ENCODE measurements around the gene PDCD1LG2.

The PDCD1LG2 gene

GRCh38 chr9:5531101-5531882, 21.0 kb downstream of the PDCD1LG2 start:
- DNase-seq, result no peak

- DNase-seq, result no peak
Observed at GRCh38 chr9:5532306-5532705, 22.0 kb downstream of the PDCD1LG2 start.

- no peak for DNase-seq
Observed at GRCh38 chr9:5532790-5533189, 22.5 kb downstream of the PDCD1LG2 start.

GRCh38 chr9:5536684-5537083, 26.4 kb downstream of the PDCD1LG2 start:
- DNase-seq, result no peak

- no peak for DNase-seq
Observed at GRCh38 chr9:5543875-5544702, 33.8 kb downstream of the PDCD1LG2 start.

- peak; percentile 75 for DNase-seq
Observed at GRCh38 chr9:5549658-5550650, 39.6 kb downstream of the PDCD1LG2 start.

- DNase-seq, result peak; percentile 31
Observed at GRCh38 chr9:5551368-5552150, 41.2 kb downstream of the PDCD1LG2 start.

GRCh38 chr9:5552301-5552700, 42.0 kb downstream of the PDCD1LG2 start:
- DNase-seq, result peak; percentile 62

GRCh38 chr9:5553211-5553610, 42.9 kb downstream of the PDCD1LG2 start:
- DNase-seq, result peak; percentile 89

GRCh38 chr9:5554254-5554653, 43.9 kb downstream of the PDCD1LG2 start:
- no peak for DNase-seq

- no peak for DNase-seq
Observed at GRCh38 chr9:5556101-5556705, 45.9 kb downstream of the PDCD1LG2 start.

- DNase-seq, result peak; percentile 72
Observed at GRCh38 chr9:5557606-5558587, 47.6 kb downstream of the PDCD1LG2 start.

GRCh38 chr9:5559659-5560058, 49.3 kb downstream of the PDCD1LG2 start:
- DNase-seq, result no peak

GRCh38 chr9:5560443-5561100, 50.2 kb downstream of the PDCD1LG2 start:
- DNase-seq, result no peak

- DNase-seq, result no peak
Observed at GRCh38 chr9:5561828-5562488, 51.6 kb downstream of the PDCD1LG2 start.

- DNase-seq, result no peak
Observed at GRCh38 chr9:5562806-5563416, 52.6 kb downstream of the PDCD1LG2 start.

GRCh38 chr9:5563417-5563815, 53.1 kb downstream of the PDCD1LG2 start:
- DNase-seq, result no peak

- peak; percentile 52 for DNase-seq
Observed at GRCh38 chr9:5563886-5564285, 53.6 kb downstream of the PDCD1LG2 start.
